ENCODE data around the gene ZFP30.

- TF ChIP-seq CTCF (conservative IDR thresholded peaks at IDR 0.05) (no peak), ZFX (IDR thresholded peaks at IDR 0.05) (peak; percentile 86)
Observed at GRCh38 chr19:37655301-37655688, at the start of gene ZFP30.
